T-helper 1 cell treated with Interleukin-12 subunit alpha and Interleukin-12 subunit beta and Interleukin-4 antibody, amounts not matched to agents 30 ng/mL and 1 ng/mL, for 36 hours (primary cell): ENCODE data around the gene PLBD2. TPM values are rescaled to one million over a fixed set of nuclear protein-coding genes. Genes with fewer than 3 reads are reported as not detected.

Experiments used
- intact Hi-C: fragments of 100-400 bp; cut with micrococcal nuclease; formaldehyde crosslinking; loops from one replicate; pipeline ENCODE4 v1.15.1; 2024
- total RNA-seq: library from RNA; stranded (reverse); gene quantifications from 2 replicates; pipeline ENCODE4 v1.2.3, GENCODE V29; 2022

The PLBD2 gene, protein sequence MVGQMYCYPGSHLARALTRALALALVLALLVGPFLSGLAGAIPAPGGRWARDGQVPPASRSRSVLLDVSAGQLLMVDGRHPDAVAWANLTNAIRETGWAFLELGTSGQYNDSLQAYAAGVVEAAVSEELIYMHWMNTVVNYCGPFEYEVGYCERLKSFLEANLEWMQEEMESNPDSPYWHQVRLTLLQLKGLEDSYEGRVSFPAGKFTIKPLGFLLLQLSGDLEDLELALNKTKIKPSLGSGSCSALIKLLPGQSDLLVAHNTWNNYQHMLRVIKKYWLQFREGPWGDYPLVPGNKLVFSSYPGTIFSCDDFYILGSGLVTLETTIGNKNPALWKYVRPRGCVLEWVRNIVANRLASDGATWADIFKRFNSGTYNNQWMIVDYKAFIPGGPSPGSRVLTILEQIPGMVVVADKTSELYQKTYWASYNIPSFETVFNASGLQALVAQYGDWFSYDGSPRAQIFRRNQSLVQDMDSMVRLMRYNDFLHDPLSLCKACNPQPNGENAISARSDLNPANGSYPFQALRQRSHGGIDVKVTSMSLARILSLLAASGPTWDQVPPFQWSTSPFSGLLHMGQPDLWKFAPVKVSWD
- 16.8 and 17.9 TPM in 2 replicates for total RNA-seq

DNA sequence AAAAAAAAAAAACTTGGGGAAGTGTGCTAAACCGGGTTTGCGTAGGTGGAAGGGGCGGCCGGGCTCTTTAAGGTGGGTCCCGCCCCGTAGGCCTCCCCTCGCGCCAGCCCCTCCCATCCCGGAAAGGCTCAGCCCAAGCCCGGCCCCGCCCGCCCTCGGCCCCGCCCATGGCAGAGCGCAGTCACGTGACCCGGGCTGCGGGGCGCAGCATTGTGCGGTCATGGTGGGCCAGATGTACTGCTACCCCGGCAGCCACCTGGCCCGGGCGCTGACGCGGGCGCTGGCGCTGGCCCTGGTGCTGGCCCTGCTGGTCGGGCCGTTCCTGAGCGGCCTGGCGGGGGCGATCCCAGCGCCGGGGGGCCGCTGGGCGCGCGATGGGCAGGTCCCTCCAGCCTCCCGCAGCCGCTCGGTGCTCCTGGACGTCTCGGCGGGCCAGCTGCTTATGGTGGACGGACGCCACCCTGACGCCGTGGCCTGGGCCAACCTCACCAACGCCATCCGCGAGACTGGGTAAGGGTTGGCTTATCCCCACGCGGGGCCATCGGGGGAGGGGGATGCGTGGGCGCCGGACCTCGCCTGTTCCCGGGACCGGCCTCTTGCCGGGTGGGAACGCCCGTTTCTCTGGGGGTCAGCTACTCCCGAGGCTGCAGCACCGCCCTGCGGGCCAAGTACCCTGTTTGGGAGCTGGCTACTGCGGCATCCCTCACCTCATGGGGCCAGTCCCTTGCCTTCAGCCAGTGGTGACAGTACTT lies at the start of gene PLBD2:
Gene PLBD2 (plus strand): TSS at position 207 of the 752 bp plus-strand sequence. CDS start 14 bp downstream, at position 221.
- intact Hi-C loops = loop anchor here (1.0 kb wide), 8 partner anchors 23 to 608 kb away; partner anchors contain the start of genes OAS2, RBM19, SDSL and SLC8B1

DNA sequence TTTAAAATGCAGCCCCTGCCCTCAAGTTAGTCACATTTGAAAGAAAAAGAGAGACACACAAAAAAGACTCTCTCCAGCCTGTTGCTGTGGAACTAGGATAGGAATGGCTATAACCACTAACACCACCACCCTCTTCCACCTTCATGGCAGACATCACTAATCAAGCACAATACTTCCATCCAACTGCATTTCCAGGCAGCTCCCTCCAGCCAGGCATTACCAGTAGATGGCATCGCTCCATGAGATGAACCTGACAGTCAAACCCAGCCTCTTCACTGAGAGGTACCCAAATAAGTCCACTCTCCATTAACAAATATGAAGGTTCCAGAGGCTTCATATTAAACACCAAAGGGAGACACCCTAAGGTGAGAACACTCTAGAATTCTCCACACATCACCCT lies 47.9 kb upstream of the PLBD2 start:
- intact Hi-C loops = no loop called here

DNA sequence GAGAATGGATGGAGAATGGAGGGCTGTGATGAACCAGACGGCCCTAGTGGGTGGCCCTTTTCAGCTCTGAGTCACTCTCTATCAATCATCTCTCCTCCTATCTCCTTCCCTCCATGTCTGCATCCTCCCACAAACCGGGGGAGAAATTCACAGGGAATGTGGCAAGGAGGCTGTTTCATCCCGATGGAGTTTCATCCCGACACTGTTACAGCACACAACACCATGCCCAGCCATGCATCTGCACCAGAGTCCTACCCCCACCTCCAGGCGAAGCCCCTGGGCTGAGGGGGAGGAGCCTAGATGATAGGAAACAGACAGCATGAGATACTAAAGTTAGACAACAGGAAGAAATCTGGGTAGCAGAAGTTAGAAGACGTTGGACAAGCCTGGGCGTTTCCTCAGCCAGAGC lies 44.3 kb upstream of the PLBD2 start:
- intact Hi-C loops = no loop called here

DNA sequence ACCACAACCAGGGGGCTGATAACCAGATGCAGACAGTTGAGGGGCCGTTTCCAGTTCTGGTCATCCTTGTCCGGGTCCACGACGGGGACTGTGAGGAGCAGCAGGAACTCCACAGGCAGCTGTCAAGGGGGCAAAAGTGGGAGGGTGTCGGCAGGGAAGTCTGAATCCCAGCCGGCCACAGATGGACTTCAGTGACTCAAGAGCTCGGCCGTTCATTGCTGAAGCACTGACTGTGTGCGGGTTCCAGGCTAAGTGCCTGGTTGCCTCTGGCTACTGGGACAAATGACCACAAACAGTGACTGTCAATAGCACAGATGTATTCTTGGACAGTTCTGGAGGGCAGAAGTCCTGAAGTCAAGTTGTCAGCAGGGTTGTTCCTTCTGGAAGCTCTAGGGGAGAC lies 43.0 kb upstream of the PLBD2 start:
- intact Hi-C loops = no loop called here

DNA sequence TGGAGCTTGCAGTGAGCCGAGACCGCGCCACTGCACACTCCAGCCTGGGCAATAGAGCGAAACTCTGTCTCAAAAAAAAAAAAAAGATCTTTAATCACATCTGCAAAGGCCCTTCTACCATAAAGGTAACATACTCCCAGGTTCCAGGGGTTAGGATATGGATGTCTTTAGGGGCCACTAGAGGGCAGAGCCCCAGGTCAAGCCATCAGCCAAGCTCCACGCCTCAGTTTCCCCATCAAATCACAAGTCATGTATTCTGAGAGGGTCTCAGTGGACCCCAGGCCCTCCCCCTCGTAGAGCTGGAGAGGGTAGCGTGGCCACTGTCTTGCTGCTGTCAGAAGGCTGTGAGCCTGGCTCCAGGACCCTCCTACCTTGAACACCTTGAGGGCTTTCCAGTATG lies 42.2 kb upstream of the PLBD2 start:
- intact Hi-C loops = no loop called here

DNA sequence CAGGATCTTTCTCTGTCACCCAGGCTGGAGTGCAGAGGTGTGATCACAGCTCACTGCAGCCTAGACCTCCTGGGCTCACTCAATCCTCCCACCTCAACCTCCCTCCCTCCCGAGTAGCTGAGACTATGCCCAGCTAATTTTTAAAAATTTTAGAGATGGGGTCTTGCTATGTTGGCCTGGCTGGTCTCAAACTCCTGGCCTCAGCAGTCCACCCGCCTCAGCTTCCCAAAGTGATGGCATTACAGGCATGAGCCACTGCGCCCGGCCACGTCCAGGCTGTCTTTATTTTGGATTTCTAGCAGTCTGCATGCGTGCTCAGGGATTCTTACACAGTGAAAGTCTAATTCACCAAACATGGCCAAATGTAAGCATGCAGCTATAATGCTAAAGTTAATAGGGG lies 41.3 kb upstream of the PLBD2 start:
- intact Hi-C loops = no loop called here

DNA sequence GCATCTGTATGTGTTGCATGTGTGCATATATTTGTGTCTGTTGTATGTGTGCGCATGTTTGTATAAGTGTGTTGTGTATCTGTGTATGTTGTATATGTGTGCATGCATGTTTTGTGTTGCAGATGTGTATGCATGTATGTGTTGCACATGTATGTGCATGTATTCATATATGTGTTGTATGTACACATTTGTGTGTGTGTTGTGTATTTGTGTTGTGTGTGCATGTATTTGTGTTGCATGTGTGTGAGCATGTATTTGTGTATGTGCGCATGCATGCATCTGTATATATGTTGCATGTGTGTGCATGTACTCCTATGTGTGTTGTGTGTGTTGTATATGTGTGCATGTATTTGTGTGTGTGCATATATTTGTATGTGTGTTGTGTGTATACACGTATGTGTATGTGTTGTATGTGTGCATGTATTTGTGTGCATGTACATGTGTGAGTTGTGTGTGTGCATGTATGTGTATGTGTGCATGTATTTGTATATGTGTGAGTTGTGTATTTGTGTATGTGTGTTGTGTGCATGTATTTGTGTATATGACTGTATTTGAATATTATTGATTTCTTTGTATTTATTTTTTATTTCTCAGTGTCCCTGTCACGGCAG lies 40.2 kb upstream of the PLBD2 start:
- intact Hi-C loops = no loop called here

DNA sequence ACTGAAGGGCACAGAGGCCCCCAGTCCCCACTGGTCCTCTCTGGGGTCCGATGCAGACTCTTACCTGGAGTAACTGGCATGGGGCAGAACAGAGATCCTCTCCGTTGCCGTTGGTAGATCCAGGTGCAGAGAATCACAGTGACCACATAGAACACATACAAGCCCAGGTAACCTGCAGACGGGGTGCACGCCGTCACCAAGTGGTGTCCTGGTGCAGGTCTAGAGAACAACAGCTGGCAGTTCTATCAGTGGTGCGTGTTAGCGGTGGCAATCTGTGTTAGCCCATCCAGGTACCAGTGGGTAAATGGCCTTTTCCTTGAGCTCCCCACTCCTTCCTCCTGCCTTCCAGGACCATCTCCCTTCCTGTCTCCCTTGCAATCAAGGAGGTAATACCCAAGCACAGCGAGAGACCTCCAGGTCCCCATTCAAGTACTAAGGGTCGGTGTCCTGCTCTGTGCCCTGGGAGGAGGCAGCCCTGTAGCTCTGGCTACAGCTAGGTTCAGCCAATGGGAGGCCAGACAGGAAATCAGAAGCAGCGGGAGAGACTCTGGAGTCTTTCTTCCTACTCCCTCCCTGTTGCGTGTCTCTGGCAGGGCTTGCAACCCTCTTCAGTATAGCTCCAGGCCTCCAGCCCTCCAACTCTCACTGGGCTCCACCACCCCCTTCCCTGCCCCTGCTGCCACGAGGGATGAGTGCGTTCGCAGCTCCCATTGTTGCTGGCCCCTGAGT lies 39.3 kb upstream of the PLBD2 start:
- intact Hi-C loops = no loop called here

DNA sequence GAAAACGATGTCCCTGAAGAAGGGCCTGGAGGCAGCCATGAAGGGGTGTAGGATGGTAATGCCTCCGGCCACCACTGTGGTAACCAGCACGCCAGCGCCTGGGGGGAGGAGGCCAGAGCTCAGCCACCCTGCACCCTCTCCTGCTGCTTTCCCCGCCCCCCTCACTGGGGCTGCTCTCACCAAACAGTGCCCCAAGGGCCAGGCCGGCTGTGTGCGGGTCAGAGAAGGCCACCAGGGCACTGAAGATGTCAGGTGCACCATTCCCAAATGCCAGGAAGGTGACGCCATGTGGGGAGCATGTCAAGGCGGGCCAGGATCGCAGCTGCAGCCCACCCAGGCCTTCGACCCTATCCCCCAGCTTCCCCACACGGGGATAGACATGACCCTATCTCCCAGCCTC lies 38.0 kb upstream of the PLBD2 start:
- intact Hi-C loops = no loop called here

DNA sequence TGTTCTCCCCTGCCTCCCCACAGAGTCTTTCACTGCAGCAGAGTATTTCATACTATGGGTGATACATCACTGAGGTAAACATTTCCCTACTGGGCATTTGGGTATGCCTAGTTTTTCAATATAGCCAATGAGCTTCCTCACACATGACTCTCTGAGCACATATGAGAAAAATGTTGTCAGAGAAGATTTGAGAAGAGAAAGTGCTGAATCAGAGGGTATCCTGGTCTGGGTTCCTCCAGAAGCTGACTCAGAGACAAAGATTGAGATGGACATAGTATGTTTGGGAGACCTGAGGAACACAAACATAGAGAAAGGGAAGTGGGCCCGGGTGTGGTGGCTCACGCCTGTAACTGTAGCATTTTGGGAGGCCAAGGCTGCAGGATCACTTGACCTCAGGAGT lies 36.0 kb upstream of the PLBD2 start:
- intact Hi-C loops = no loop called here

DNA sequence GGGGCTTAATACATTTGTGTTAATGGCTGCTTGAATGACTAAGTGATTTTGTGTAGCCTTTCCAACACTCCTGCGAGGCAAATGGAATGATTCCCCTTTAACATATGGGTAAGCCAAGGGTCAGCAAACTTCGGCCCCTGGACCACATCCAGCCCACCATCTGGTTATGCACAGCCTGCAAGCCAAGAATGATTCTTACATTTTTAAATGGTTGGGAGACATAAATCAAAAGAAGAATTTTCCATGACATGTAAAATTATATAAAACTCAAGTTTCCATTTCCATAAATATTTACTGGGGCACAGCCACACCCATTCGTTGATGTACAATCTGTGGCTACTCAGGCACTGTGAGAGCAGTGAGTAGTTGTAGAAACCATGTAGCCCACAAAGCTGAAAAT lies 32.5 kb upstream of the PLBD2 start:
- intact Hi-C loops = no loop called here

DNA sequence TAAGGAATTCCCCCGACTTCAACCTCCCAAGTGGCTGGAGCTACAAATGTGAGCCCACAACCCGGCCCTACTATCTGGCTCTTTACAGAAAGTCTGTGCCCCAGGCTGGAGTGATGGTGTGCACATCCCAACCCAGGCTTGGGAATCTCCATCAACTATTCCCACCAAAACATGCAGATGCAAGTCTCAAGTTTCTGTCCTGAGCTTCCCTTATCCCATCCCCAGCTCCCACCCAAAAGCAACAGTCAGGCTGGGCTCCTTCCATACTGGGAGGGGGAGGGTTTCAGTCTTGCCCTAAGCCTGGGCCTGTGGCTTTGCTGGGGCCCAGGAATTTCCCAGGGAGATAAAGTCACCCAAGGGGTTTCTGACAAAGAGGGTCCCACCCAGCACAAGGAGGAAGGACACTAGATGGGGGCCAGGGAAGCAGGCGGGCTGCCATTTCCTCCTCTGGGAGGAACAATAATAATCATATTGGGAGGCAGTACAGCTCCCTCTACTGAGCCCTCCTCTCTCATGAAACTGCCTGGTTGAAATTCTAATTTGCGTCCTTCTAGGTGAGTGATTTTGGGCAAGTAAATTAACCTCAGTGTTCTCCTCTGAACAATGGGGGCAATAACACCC lies 31.5 kb upstream of the PLBD2 start:
- intact Hi-C loops = no loop called here

DNA sequence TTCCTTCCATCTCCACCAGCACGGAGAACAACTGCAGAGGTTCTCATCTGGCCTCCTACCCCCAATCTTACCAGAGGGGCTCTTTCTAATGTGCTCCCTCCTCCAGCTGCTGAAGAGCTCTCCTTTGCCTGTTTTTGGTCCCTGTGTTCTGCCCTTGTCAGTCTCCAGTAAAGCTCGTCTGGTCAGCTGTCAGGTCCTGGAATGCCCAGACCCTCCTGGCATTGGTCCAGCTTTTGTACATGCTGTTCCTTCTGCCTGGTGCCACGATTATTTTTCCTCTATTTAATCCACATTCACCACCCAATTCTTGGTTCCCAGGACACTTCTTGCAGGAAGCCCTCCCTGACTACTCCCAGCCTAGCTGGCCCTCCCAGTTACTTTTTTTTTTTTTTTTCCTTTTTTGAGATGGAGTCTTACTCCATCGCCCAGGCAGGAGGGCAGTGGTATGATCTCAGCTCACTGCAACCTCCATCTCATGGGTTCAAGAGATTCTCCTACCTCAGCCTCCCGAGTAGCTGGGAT lies 30.0 kb upstream of the PLBD2 start:
- intact Hi-C loops = no loop called here

DNA sequence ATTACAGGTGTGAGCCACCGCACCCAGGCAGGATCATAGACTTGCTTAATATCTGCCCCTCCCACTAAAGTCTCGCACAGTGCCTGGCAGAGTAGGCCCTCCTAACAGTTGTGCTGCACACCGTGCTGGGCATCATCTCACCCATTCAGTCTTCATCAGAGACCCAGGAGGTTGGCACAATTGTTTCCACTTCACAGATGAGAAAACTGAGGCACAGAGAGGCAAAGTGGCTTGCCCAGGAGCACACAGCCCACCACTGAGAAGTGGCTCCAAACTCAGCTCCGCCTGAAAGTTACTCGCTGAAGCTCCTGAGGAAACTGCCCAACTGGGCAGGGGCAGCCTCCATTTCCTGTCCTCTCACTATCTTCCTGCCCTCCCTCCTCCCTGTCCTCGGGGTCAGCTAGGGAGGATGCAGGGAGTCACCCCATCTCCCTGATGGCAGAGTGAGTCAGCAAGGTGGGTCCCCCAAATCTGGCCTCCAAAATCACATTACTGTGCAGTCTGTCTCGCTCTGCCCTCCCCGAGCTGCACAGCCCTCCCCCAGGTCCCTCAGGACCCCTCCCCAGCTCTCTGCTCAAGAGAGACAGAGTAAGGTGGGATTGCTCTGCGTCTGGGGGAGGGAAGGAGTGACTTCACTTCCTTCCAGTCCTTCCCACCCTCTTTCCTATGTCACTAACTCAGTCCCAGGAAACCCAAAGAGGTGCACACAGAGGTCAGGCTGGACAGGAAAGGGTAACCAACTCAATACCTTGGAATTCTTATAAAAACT lies 29.2 kb upstream of the PLBD2 start:
- intact Hi-C loops = no loop called here

DNA sequence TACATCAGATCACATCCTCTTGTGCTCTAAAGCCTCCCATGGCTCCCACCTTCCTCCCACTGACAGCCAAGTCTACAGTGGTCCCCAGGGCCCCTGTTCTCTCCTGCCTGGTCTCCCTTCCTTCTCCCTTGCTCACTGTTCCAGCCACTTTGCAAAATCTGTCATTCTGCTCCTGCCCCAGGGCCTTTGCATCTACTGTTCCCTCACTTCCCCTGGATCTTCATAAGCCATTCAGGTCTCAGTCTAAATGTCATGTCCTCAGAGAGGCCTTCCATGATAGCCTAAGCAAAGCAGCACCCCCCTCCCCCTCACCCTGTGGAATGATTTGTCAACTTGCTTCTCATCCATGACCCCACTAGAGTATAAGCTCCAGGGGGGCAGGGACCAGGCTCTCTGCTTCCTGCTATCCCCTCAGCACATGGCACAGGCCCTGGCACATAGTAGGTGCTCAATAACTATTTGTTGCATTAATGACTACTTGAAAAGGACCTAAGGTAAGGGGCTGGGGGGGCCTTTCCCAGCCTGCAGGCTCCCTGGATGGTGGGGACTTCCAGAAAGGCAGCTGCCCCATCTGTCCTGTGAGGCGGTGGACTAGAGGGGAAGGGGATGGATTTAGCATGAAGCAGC lies 28.5 kb upstream of the PLBD2 start:
- intact Hi-C loops = loop anchor here (10.0 kb wide), 1 partner anchor 425 kb away; the partner anchor contains the start of gene OAS1

DNA sequence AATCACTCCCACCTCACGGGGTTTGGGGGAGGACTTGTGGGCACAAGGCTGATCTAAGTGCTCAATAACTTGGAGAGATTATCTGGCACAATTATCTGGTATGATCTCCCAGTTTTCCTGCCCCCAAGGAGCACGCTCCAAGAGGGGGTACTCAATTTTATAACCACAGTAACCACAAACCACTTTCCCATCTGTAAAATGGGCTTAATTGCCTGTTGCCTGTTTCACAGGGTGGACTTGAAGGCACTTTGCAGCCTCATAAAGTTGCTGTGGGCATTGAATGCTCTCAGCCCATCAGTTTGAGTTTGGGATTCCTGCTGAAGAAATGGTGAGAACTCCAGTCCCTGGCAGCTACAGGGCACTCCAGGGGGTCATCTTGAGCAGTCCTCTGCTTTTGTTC lies 27.9 kb upstream of the PLBD2 start:
- intact Hi-C loops = loop anchor here (10.0 kb wide), 1 partner anchor 426 kb away; the partner anchor contains the start of gene OAS1

DNA sequence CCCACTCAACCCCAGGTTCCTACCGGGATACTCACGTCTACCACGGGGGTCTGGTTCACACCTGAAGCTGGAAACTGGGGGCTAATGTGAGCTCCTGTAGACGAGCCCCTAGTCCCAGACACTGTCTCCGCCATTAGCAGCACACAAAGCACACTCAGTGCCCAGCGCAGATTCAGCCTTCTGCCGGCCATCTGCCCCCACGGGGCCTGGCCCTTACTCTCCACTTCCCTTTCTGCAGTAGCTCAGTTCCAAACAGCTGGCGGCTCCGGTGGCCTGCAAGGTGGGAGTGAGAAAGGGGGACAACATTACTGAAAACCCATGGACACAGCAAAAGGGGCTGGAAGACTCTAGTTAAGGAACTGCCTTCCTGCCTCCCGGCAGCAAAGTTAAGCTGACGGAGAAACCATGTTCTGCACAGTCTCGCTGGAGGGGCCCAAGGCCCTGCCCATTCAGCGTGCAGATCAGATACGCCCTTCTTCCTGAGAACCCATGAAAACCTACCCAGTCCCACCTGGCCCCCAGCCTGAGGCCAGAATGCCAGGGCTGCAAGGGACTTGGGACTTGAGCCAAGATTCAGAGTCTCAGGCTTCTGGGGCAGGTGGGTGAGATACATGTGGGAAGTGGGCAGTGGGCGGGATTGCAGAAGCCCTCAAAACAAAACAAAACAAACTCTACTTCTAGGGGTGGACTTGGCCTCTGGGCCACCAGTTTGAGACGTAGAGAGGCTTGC lies 25.5 kb upstream of the PLBD2 start:
- intact Hi-C loops = loop anchor here (10.0 kb wide), 1 partner anchor 428 kb away; the partner anchor contains the start of gene OAS1

DNA sequence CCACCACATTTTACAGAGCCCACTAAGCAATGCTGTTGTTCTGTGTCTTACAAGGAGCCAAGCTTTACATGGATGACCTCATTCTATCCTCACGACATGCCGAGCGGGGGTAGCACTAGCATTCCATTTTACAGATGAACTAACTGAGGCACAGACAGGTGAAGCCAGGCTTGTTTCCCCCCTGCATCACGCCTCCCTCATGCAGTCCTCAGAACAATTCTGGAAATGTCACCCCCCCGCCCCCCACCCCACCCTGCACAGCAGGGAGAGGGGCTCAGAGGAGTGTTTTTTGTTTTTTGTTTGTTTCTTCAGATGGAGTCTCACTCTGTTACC lies 25.0 kb upstream of the PLBD2 start:
- intact Hi-C loops = loop anchor here (10.0 kb wide), 1 partner anchor 429 kb away; the partner anchor contains the start of gene OAS1
